Esophagus muscularis mucosa (tissue), 3 donors: ENCODE measurements around the gene UGT1A4.

Experiments
- CTCF ChIP-seq, 3 experiments: fragments of 200-600 bp in 2 of 3; fragments of 450-650 bp in 1 of 3; sonication (generic) in 2 of 3; IDR thresholded peaks; one replicate each; pipeline ENCODE4 v1.5.1; 2017 to 2019; ENCODE audit warnings: antibody characterized with exemption in 3 of 3, mild to moderate bottlenecking in 2 of 3, moderate library complexity in 1 of 3
- POLR2A ChIP-seq: fragments of 450-650 bp; IDR thresholded peaks from one replicate; pipeline ENCODE4 v1.6.1; 2017; ENCODE audit warnings: antibody characterized with exemption, moderate library complexity, mild to moderate bottlenecking, low read depth
- POLR2AphosphoS5 ChIP-seq, 2 donors: sonication (generic); formaldehyde crosslinking; IDR thresholded peaks; one replicate each; pipeline ENCODE4 v1.6.1; 2017; ENCODE audit warnings: antibody characterized with exemption in 2 of 2

GRCh38 chr2:233746475-233747282 is 28.1 kb downstream of the UGT1A4 start:
- TF ChIP-seq POLR2A (no peak), CTCF (IDR thresholded peaks at IDR 0.05) (no peak), POLR2AphosphoS5 (IDR thresholded peaks at IDR 0.05) (no peak)
